D721Med (cell line): ENCODE results near the gene ATF2.
"Not testable (repeated sequence)": the region's sequence is repeated elsewhere in the genome, so short reads cannot be mapped to it uniquely, and the experiment has no call there.

Source experiments
- DNase-seq: peaks from one replicate; pipeline ENCODE4 v3.0.0; 2011; ENCODE audit warnings: low spot score; ENCODE audit not compliant: insufficient read length
- FAIRE-seq: peaks from 2 replicates; lab custom pipeline; 2011; peaks lifted over from hg19 to GRCh38; lab: Jason Lieb, UNC
- CTCF ChIP-seq: IDR thresholded peaks from 2 replicates; pipeline ENCODE4 v1.5.1; 2012; ENCODE audit warnings: mild to moderate bottlenecking, control low read depth; ENCODE audit not compliant: insufficient read depth; ENCODE audit errors: missing control alignments

Gene ATF2

GRCh38 chr2:175131252-175131651 is 36.8 kb downstream of the ATF2 start:
- FAIRE-seq (no peak), DNase-seq (no peak)
- no peak for TF ChIP-seq CTCF

DNA sequence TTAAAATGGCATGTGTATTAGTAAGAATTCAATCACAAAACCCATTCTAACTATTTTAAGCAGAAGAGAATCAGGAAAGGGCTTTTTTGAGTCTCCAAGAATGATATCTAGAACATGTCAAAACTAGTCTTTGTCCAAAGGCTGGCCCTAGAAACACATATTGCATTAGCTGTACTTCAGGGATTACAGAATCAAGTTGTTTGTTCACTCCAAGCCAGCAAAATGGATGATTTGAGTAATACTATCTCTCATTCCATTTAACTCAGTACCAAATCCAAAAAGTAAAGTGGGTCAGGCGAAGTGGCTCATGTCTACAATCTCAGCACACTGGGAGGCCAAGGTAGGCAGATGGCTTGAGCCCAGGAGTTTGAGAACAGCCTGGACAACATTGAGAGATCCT is 41.3 kb downstream of the ATF2 start:
- FAIRE-seq (no peak), DNase-seq (no peak)
- TF ChIP-seq CTCF = no peak

- FAIRE-seq (no peak), DNase-seq (no peak)
- no peak for TF ChIP-seq CTCF
Measured at GRCh38 chr2:175123254-175123653, 44.7 kb downstream of the ATF2 start.

- FAIRE-seq = peak; percentile 73
- TF ChIP-seq CTCF = peak; percentile 66
- DNase-seq = no peak
Measured at GRCh38 chr2:175111200-175111657, 56.8 kb downstream of the ATF2 start.

GRCh38 chr2:175108091-175108490 is 59.9 kb downstream of the ATF2 start:
- DNase-seq, FAIRE-seq: not testable (repeated sequence)

GRCh38 chr2:175107146-175107545 is 60.9 kb downstream of the ATF2 start:
- DNase-seq = no peak
- no peak for FAIRE-seq
- TF ChIP-seq CTCF = no peak

DNA sequence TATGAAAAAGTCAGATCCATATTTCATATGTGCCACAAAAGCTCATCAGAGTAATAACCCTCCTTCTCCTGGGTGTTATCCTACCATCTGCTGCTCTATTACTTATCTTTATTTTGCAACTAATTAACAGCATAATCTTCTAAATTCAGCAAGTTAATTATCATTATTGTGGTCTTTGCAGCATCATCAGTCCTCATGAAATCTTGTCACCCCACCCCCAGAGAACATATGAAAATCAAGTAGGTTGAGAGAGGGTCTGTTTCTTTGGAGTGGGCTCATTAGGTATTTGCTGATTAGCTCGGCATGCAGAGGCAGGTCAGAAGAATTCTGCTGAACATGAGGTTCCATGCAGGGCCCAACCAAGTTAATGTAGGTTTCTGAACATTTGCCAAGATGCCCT is 64.8 kb downstream of the ATF2 start:
- DNase-seq (peak; percentile 13), FAIRE-seq (peak; percentile 98)
- TF ChIP-seq CTCF = no peak

- no peak for TF ChIP-seq CTCF
- FAIRE-seq = no peak
- DNase-seq = no peak
Measured at GRCh38 chr2:175101514-175101913, 66.5 kb downstream of the ATF2 start.
